Measurements from ENCODE around the gene LILRB3. TPM values are rescaled to one million over a fixed set of nuclear protein-coding genes. Genes with fewer than 3 reads are reported as not detected.
"Not testable (repeated sequence)": the region's sequence is repeated elsewhere in the genome, so short reads cannot be mapped to it uniquely, and the experiment has no call there.

Gene LILRB3
- total and polyA plus RNA-seq, 4 donors = 0.61 to 26.7 (median 10.4) TPM

- no peaks in the 10 kb centered on the region for H3K27me3 ChIP-seq (ENCODE audit: control insufficient read depth in 1 of 2, insufficient read depth in 2 of 2, low read length in 1 of 2)
- WGBS, 2 donors = 49 to 50% methylated on average over 9 of the region's 9 CpGs
- DNase-seq (peak in 1 of 2 donors; percentile 6), ATAC-seq (ENCODE audit: low FRiP score) (no peak)
- H3K27ac ChIP-seq (ENCODE audit: low read depth in 1 of 2, low read length in 2 of 2) = no peak overlapping the region
- no peaks in the 10 kb centered on the region for H3K9me3 ChIP-seq (ENCODE audit: control insufficient read depth, low read length)
- no peaks in the 10 kb centered on the region for H3K4me1 ChIP-seq (ENCODE audit: control insufficient read depth in 1 of 2, insufficient read depth in 2 of 2, low read length in 2 of 2)
- peaks cover 0 to 9% of the 10 kb centered on the region in 2 donors for H3K36me3 ChIP-seq (ENCODE audit: control insufficient read depth in 1 of 2, insufficient read depth in 2 of 2, low read length in 1 of 2)
- H3K4me3 ChIP-seq (ENCODE audit: low read length in 2 of 2) = no peak overlapping the region
- intact Hi-C loops (cut with DNase I) = loop anchor here in 1 of 2 donors (5.0 kb wide), 1 partner anchor 36 kb away; no protein-coding TSS in a partner anchor
These were observed 19.6 kb downstream of the LILRB3 start for GRCh38 chr19:54203151-54203611.

GRCh38 chr19:54201980-54202379 is 20.8 kb downstream of the LILRB3 start:
- ATAC-seq (ENCODE audit: low FRiP score) (no peak), DNase-seq (peak in 1 of 2 donors; percentile 63)
- no peak overlapping the region for H3K27ac ChIP-seq (ENCODE audit: low read depth in 1 of 2, low read length in 2 of 2)
- WGBS, 2 donors = 71 to 79% methylated on average over 13 of the region's 13 CpGs
- H3K36me3 ChIP-seq (ENCODE audit: control insufficient read depth in 1 of 2, insufficient read depth in 2 of 2, low read length in 1 of 2) = peaks cover 0 to 8% of the 10 kb centered on the region in 2 donors
- H3K27me3 ChIP-seq (ENCODE audit: control insufficient read depth in 1 of 2, insufficient read depth in 2 of 2, low read length in 1 of 2) = no peaks in the 10 kb centered on the region
- intact Hi-C loops (cut with DNase I) = loop anchor here in 1 of 2 donors (2.0 to 5.0 kb wide), 2 partner anchors 35 to 65 kb away; partner anchors contain the start of gene CNOT3
- no peaks in the 10 kb centered on the region for H3K9me3 ChIP-seq (ENCODE audit: control insufficient read depth, low read length)
- H3K4me1 ChIP-seq (ENCODE audit: control insufficient read depth in 1 of 2, insufficient read depth in 2 of 2, low read length in 2 of 2) = no peaks in the 10 kb centered on the region
- no peak overlapping the region for H3K4me3 ChIP-seq (ENCODE audit: low read length in 2 of 2)

- Histone ChIP-seq H3K27ac (ENCODE audit: low read depth in 1 of 2, low read length in 2 of 2) (peak overlapping the region in 1 of 2 donors; percentile 81), H3K36me3 (ENCODE audit: control insufficient read depth in 1 of 2, insufficient read depth in 2 of 2, low read length in 1 of 2) (peaks cover 0 to 3% of the 10 kb centered on the region in 2 donors), H3K4me3 (ENCODE audit: low read length in 2 of 2) (peak overlapping the region; percentile 56 to 59), H3K9me3 (ENCODE audit: control insufficient read depth, low read length) (no peaks in the 10 kb centered on the region), H3K27me3 (ENCODE audit: control insufficient read depth in 1 of 2, insufficient read depth in 2 of 2, low read length in 1 of 2) (no peaks in the 10 kb centered on the region), H3K4me1 (ENCODE audit: control insufficient read depth in 1 of 2, insufficient read depth in 2 of 2, low read length in 2 of 2) (no peaks in the 10 kb centered on the region)
- ATAC-seq (ENCODE audit: low FRiP score) = no peak
- WGBS, 2 donors = 2 to 4% methylated on average over 28 of the region's 28 CpGs
- peak in 1 of 2 donors; percentile 74 for DNase-seq
- intact Hi-C loops (cut with DNase I) = loop anchor here in 1 of 2 donors (2.0 to 5.0 kb wide), 2 partner anchors 34 to 64 kb away; partner anchors contain the start of gene CNOT3
These were observed 21.6 kb downstream of the LILRB3 start for GRCh38 chr19:54201172-54201701.

- Histone ChIP-seq H3K4me1 (ENCODE audit: control insufficient read depth in 1 of 2, insufficient read depth in 2 of 2, low read length in 2 of 2) (no peaks in the 10 kb centered on the region), H3K27ac (ENCODE audit: low read depth in 1 of 2, low read length in 2 of 2) (no peak overlapping the region), H3K27me3 (ENCODE audit: control insufficient read depth in 1 of 2, insufficient read depth in 2 of 2, low read length in 1 of 2) (no peaks in the 10 kb centered on the region), H3K36me3 (ENCODE audit: control insufficient read depth in 1 of 2, insufficient read depth in 2 of 2, low read length in 1 of 2) (peaks cover 0 to 3% of the 10 kb centered on the region in 2 donors), H3K4me3 (ENCODE audit: low read length in 2 of 2) (no peak overlapping the region), H3K9me3 (ENCODE audit: control insufficient read depth, low read length) (no peaks in the 10 kb centered on the region)
- 93 to 94% methylated on average over 16 of the region's 16 CpGs for WGBS, 2 donors
- peak in 1 of 2 donors; percentile 47 for DNase-seq
- intact Hi-C loops (cut with DNase I) = loop anchor here in 1 of 2 donors (10.0 kb wide), 1 partner anchor 335 kb away; the partner anchor contains the start of gene MYADM
- ATAC-seq (ENCODE audit: low FRiP score) = no peak
These were observed 23.4 kb downstream of the LILRB3 start for GRCh38 chr19:54199401-54199800.

- Histone ChIP-seq H3K36me3 (ENCODE audit: control insufficient read depth in 1 of 2, insufficient read depth in 2 of 2, low read length in 1 of 2) (no peaks in the 10 kb centered on the region), H3K9me3 (ENCODE audit: control insufficient read depth, low read length) (no peaks in the 10 kb centered on the region), H3K27ac (ENCODE audit: low read depth in 1 of 2, low read length in 2 of 2) (no peak overlapping the region), H3K4me1 (ENCODE audit: control insufficient read depth in 1 of 2, insufficient read depth in 2 of 2, low read length in 2 of 2) (no peaks in the 10 kb centered on the region), H3K27me3 (ENCODE audit: control insufficient read depth in 1 of 2, insufficient read depth in 2 of 2, low read length in 1 of 2) (no peaks in the 10 kb centered on the region), H3K4me3 (ENCODE audit: low read length in 2 of 2) (no peak overlapping the region)
- no peak for ATAC-seq (ENCODE audit: low FRiP score)
- WGBS, 2 donors = 74 to 82% methylated on average over 3 of the region's 3 CpGs
- peak; percentile 14 to 43 for DNase-seq
- intact Hi-C loops (cut with DNase I) = loop anchor here in 1 of 2 donors (10.0 kb wide), 1 partner anchor 332 kb away; the partner anchor contains the start of gene MYADM
These were observed 25.7 kb downstream of the LILRB3 start for GRCh38 chr19:54197121-54197520.

GRCh38 chr19:54196536-54196935 is 26.3 kb downstream of the LILRB3 start:
- DNase-seq (peak; percentile 27 to 47), ATAC-seq (ENCODE audit: low FRiP score) (no peak)
- Histone ChIP-seq H3K4me1 (ENCODE audit: control insufficient read depth in 1 of 2, insufficient read depth in 2 of 2, low read length in 2 of 2) (no peaks in the 10 kb centered on the region), H3K36me3 (ENCODE audit: control insufficient read depth in 1 of 2, insufficient read depth in 2 of 2, low read length in 1 of 2) (no peaks in the 10 kb centered on the region), H3K27ac (ENCODE audit: low read depth in 1 of 2, low read length in 2 of 2) (no peak overlapping the region), H3K27me3 (ENCODE audit: control insufficient read depth in 1 of 2, insufficient read depth in 2 of 2, low read length in 1 of 2) (no peaks in the 10 kb centered on the region), H3K4me3 (ENCODE audit: low read length in 2 of 2) (no peak overlapping the region), H3K9me3 (ENCODE audit: control insufficient read depth, low read length) (no peaks in the 10 kb centered on the region)
- intact Hi-C loops (cut with DNase I) = loop anchor here in 1 of 2 donors (10.0 kb wide), 1 partner anchor 332 kb away; the partner anchor contains the start of gene MYADM
- WGBS, 2 donors = 95 to 96% methylated on average over 7 of the region's 7 CpGs

- H3K4me3 ChIP-seq (ENCODE audit: low read length in 2 of 2); H3K27ac ChIP-seq (ENCODE audit: low read depth in 1 of 2, low read length in 2 of 2); ATAC-seq (ENCODE audit: low FRiP score); H3K36me3 ChIP-seq (ENCODE audit: control insufficient read depth in 1 of 2, insufficient read depth in 2 of 2, low read length in 1 of 2); H3K4me1 ChIP-seq (ENCODE audit: control insufficient read depth in 1 of 2, insufficient read depth in 2 of 2, low read length in 2 of 2); H3K9me3 ChIP-seq (ENCODE audit: control insufficient read depth, low read length); H3K27me3 ChIP-seq (ENCODE audit: control insufficient read depth in 1 of 2, insufficient read depth in 2 of 2, low read length in 1 of 2); DNase-seq: not testable (repeated sequence)
- WGBS, 2 donors = 92 to 93% methylated on average over 12 of the region's 12 CpGs
- intact Hi-C loops (cut with DNase I) = loop anchor here (5.0 to 10.0 kb wide), 3 partner anchors 77 to 330 kb away; partner anchors contain the start of genes MYADM (in 2 of the 2), PRPF31 (in 1 of the 2) and TFPT (in 1 of the 2)
These were observed 28.3 kb downstream of the LILRB3 start for GRCh38 chr19:54194463-54194862.

GRCh38 chr19:54193011-54193410 is 29.8 kb downstream of the LILRB3 start:
- Histone ChIP-seq H3K9me3 (ENCODE audit: control insufficient read depth, low read length) (no peaks in the 10 kb centered on the region), H3K36me3 (ENCODE audit: control insufficient read depth in 1 of 2, insufficient read depth in 2 of 2, low read length in 1 of 2) (no peaks in the 10 kb centered on the region), H3K4me1 (ENCODE audit: control insufficient read depth in 1 of 2, insufficient read depth in 2 of 2, low read length in 2 of 2) (no peaks in the 10 kb centered on the region), H3K4me3 (ENCODE audit: low read length in 2 of 2) (no peak overlapping the region), H3K27ac (ENCODE audit: low read depth in 1 of 2, low read length in 2 of 2) (no peak overlapping the region), H3K27me3 (ENCODE audit: control insufficient read depth in 1 of 2, insufficient read depth in 2 of 2, low read length in 1 of 2) (no peaks in the 10 kb centered on the region)
- intact Hi-C loops (cut with DNase I) = loop anchor here (5.0 to 10.0 kb wide), 3 partner anchors 76 to 328 kb away; partner anchors contain the start of genes MYADM (in 2 of the 2), PRPF31 (in 1 of the 2) and TFPT (in 1 of the 2)
- peak in 1 of 2 donors; percentile 44 for DNase-seq
- ATAC-seq (ENCODE audit: low FRiP score) = no peak
- WGBS, 2 donors = 93 to 95% methylated on average over 11 of the region's 11 CpGs
